HFFc6 (cell line): ENCODE measurements around the gene R3HCC1L. TPM values are rescaled to one million over a fixed set of nuclear protein-coding genes. Genes with fewer than 3 reads are reported as not detected.

ENCODE experiments used
- DNase-seq: peaks from one replicate; pipeline ENCODE4 v3.0.0-alpha.2; 2018
- H3K27ac Mint-ChIP-seq: 2 replicates; pipeline ENCODE4 v1.8.0; 2020; ENCODE audit warnings: mild to moderate bottlenecking, mixed read lengths
- H3K27me3 Mint-ChIP-seq: 2 replicates; pipeline ENCODE4 v1.8.0; 2021; ENCODE audit warnings: mild to moderate bottlenecking, moderate library complexity, mixed read lengths; ENCODE audit not compliant: insufficient read depth
- H3K36me3 Mint-ChIP-seq: 2 replicates; pipeline ENCODE4 v1.8.0; 2021; ENCODE audit warnings: low read depth, mixed read lengths
- H3K4me1 Mint-ChIP-seq: 2 replicates; pipeline ENCODE4 v1.8.0; 2020; ENCODE audit warnings: low read depth, mixed read lengths
- H3K4me3 Mint-ChIP-seq: 2 replicates; pipeline ENCODE4 v1.8.0; 2020; ENCODE audit warnings: mild to moderate bottlenecking, moderate library complexity, mixed read lengths
- H3K9me3 Mint-ChIP-seq: 2 replicates; pipeline ENCODE4 v1.8.0; 2020; ENCODE audit warnings: mild to moderate bottlenecking, mixed read lengths
- CTCF ChIP-seq: fragments of 200-600 bp; sonication (generic); IDR thresholded peaks from 2 replicates; pipeline ENCODE4 v1.5.0; 2021; ENCODE audit warnings: antibody characterized with exemption, mild to moderate bottlenecking
- total RNA-seq, 6 experiments: library from RNA; stranded (reverse); fragmentation: NEBNext Ultra II Directional; extraction: Animal tissue kit (Norgen Biotek cat#: 25700); gene quantifications; 2 replicates in 1 of 6; 3 replicates in 5 of 6; pipeline ENCODE4 v1.2.3, GENCODE V29; 2021

The R3HCC1L gene
- total RNA-seq, 6 experiments from 2014 or later, result 7.4 to 8.1 (median 7.6) TPM

- H3K4me1 Mint-ChIP-seq, result peaks cover 13% of the 10 kb centered on the region
- H3K9me3 Mint-ChIP-seq, result no peaks in the 10 kb centered on the region
- H3K27me3 Mint-ChIP-seq, result peaks cover 7% of the 10 kb centered on the region
- DNase-seq, result peak; percentile 61
- no peak for TF ChIP-seq CTCF
- peaks cover 30% of the 10 kb centered on the region for H3K36me3 Mint-ChIP-seq
- H3K4me3 Mint-ChIP-seq, result no peak overlapping the region
- H3K27ac Mint-ChIP-seq, result peak overlapping the region; percentile 57
Measured at GRCh38 chr10:98246911-98247805, 112.7 kb downstream of the R3HCC1L start.

- peaks cover 13% of the 10 kb centered on the region for H3K4me1 Mint-ChIP-seq
- no peak overlapping the region for H3K4me3 Mint-ChIP-seq
- TF ChIP-seq CTCF, result no peak
- DNase-seq, result no peak
- peak overlapping the region; percentile 57; the same call in 1 of the 2 replicates for H3K27ac Mint-ChIP-seq
- no peaks in the 10 kb centered on the region for H3K9me3 Mint-ChIP-seq
- H3K27me3 Mint-ChIP-seq, result peaks cover 7% of the 10 kb centered on the region
- H3K36me3 Mint-ChIP-seq, result peaks cover 31% of the 10 kb centered on the region
Measured at GRCh38 chr10:98248018-98248417, 113.6 kb downstream of the R3HCC1L start.

- DNase-seq, result no peak
- no peak overlapping the region for H3K4me3 Mint-ChIP-seq
- TF ChIP-seq CTCF, result no peak
- H3K27me3 Mint-ChIP-seq, result peaks cover 9% of the 10 kb centered on the region
- peaks cover 13% of the 10 kb centered on the region for H3K4me1 Mint-ChIP-seq
- no peaks in the 10 kb centered on the region for H3K9me3 Mint-ChIP-seq
- no peak overlapping the region for H3K27ac Mint-ChIP-seq
- peaks cover 29% of the 10 kb centered on the region for H3K36me3 Mint-ChIP-seq
Measured at GRCh38 chr10:98249134-98249533, 114.7 kb downstream of the R3HCC1L start.

- H3K4me3 Mint-ChIP-seq, result no peak overlapping the region
- no peaks in the 10 kb centered on the region for H3K9me3 Mint-ChIP-seq
- no peak for DNase-seq
- H3K4me1 Mint-ChIP-seq, result peaks cover 13% of the 10 kb centered on the region
- no peak overlapping the region for H3K27ac Mint-ChIP-seq
- no peak for TF ChIP-seq CTCF
- H3K27me3 Mint-ChIP-seq, result peaks cover 7% of the 10 kb centered on the region
- peaks cover 24% of the 10 kb centered on the region; the same call in 1 of the 2 replicates for H3K36me3 Mint-ChIP-seq
Measured at GRCh38 chr10:98251399-98251798, 116.9 kb downstream of the R3HCC1L start.

- Mint-ChIP-seq H3K27me3 (peaks cover 7% of the 10 kb centered on the region), H3K36me3 (peaks cover 21% of the 10 kb centered on the region), H3K4me1 (peaks cover 2% of the 10 kb centered on the region), H3K4me3 (no peak overlapping the region), H3K27ac (no peak overlapping the region), H3K9me3 (no peaks in the 10 kb centered on the region)
- DNase-seq, result no peak
- TF ChIP-seq CTCF, result no peak
Measured at GRCh38 chr10:98252464-98252863, 118.0 kb downstream of the R3HCC1L start.
